WTC11 (cell line): ENCODE results near the gene PRX. TPM values are rescaled to one million over a fixed set of nuclear protein-coding genes. Genes with fewer than 3 reads are reported as not detected.
A peak's percentile ranks its signal among the peaks of the same experiment; 100 is the strongest.

Experiments
- ATF1 ChIP-seq: sonication (generic); formaldehyde crosslinking; IDR thresholded peaks from 2 replicates; pipeline ENCODE4 v1.8.1; 2023; ENCODE audit warnings: mild to moderate bottlenecking, moderate library complexity, missing genetic modification reagents
- CBFB ChIP-seq: sonication (generic); formaldehyde crosslinking; IDR thresholded peaks from 2 replicates; pipeline ENCODE4 v1.8.1; 2022; ENCODE audit warnings: mild to moderate bottlenecking, low read depth, missing genetic modification reagents
- CREM ChIP-seq: sonication (generic); formaldehyde crosslinking; IDR thresholded peaks from 2 replicates; pipeline ENCODE4 v1.8.1; 2022; ENCODE audit warnings: mild to moderate bottlenecking, missing genetic modification reagents, moderate library complexity
- EMX1 ChIP-seq: fragments of 250-450 bp; sonication (Bioruptor Pico); IDR thresholded peaks from 2 replicates; pipeline ENCODE4 v1.8.0; 2021; ENCODE audit warnings: mild to moderate bottlenecking
- ESRRA ChIP-seq: sonication (generic); formaldehyde crosslinking; IDR thresholded peaks from 2 replicates; pipeline ENCODE4 v1.8.1; 2022; ENCODE audit warnings: mild to moderate bottlenecking, missing genetic modification reagents, borderline replicate concordance
- ETV6 ChIP-seq: sonication (generic); formaldehyde crosslinking; IDR thresholded peaks from 2 replicates; pipeline ENCODE4 v1.8.1; 2022; ENCODE audit warnings: mild to moderate bottlenecking, missing genetic modification reagents
- FOXP1 ChIP-seq: sonication (generic); formaldehyde crosslinking; IDR thresholded peaks from 2 replicates; pipeline ENCODE4 v1.8.0; 2022; ENCODE audit warnings: missing genetic modification reagents, mild to moderate bottlenecking, moderate library complexity, borderline replicate concordance
- GTF2I ChIP-seq: fragments of 250-450 bp; sonication (Bioruptor Pico); conservative IDR thresholded peaks from 2 replicates; pipeline ENCODE4 v1.4.0; 2021; ENCODE audit warnings: mild to moderate bottlenecking
- IRF2 ChIP-seq: sonication (generic); formaldehyde crosslinking; IDR thresholded peaks from 2 replicates; pipeline ENCODE4 v1.8.0; 2022; ENCODE audit warnings: low read depth, missing genetic modification reagents, borderline replicate concordance
- NFATC4 ChIP-seq: fragments of 250-450 bp; sonication (Bioruptor Pico); IDR thresholded peaks from 2 replicates; pipeline ENCODE4 v1.9.0; 2021; ENCODE audit warnings: mild to moderate bottlenecking
- NFE2L1 ChIP-seq: sonication (generic); formaldehyde crosslinking; IDR thresholded peaks from 2 replicates; pipeline ENCODE4 v1.8.1; 2023; ENCODE audit warnings: missing genetic modification reagents
- NR2C2 ChIP-seq: sonication (generic); formaldehyde crosslinking; IDR thresholded peaks from 2 replicates; pipeline ENCODE4 v1.8.0; 2022; ENCODE audit warnings: mild to moderate bottlenecking, missing genetic modification reagents
- SMAD3 ChIP-seq: sonication (generic); formaldehyde crosslinking; IDR thresholded peaks from 2 replicates; pipeline ENCODE4 v1.8.0; 2022; ENCODE audit warnings: missing genetic modification reagents, mild to moderate bottlenecking, borderline replicate concordance
- ZNF423 ChIP-seq: fragments of 250-450 bp; sonication (Bioruptor Pico); IDR thresholded peaks from 2 replicates; pipeline ENCODE4 v2.1.2; 2022; ENCODE audit warnings: mild to moderate bottlenecking, moderate library complexity
- ZNF671 ChIP-seq: fragments of 250-450 bp; sonication (Bioruptor Pico); IDR thresholded peaks from 2 replicates; pipeline ENCODE4 v1.8.0; 2021; ENCODE audit warnings: mild to moderate bottlenecking
- total RNA-seq: library from RNA; stranded (reverse); gene quantifications from 3 replicates; pipeline ENCODE4 v1.2.3, GENCODE V29; 2021
- TF ChIP-seq, protein P1 (sequence below): fragments of 250-450 bp; sonication (Bioruptor Pico); IDR thresholded peaks from 2 replicates; pipeline ENCODE4 v1.8.0; 2021; ENCODE audit warnings: mild to moderate bottlenecking
- TF ChIP-seq, protein P2 (sequence below): sonication (generic); formaldehyde crosslinking; IDR thresholded peaks from 2 replicates; pipeline ENCODE4 v1.8.0; 2022; ENCODE audit warnings: mild to moderate bottlenecking, missing genetic modification reagents
- TF ChIP-seq, protein P3 (sequence below): sonication (generic); formaldehyde crosslinking; IDR thresholded peaks from 2 replicates; pipeline ENCODE4 v1.8.0; 2023; ENCODE audit warnings: missing genetic modification reagents
- TF ChIP-seq, protein P4 (sequence below): sonication (generic); formaldehyde crosslinking; IDR thresholded peaks from 2 replicates; pipeline ENCODE4 v1.8.1; 2022; ENCODE audit warnings: low read depth, mild to moderate bottlenecking, moderate library complexity, missing genetic modification reagents, borderline replicate concordance
- TF ChIP-seq, protein P5 (sequence below): sonication (generic); formaldehyde crosslinking; IDR thresholded peaks from 2 replicates; pipeline ENCODE4 v1.8.1; 2023; ENCODE audit warnings: mild to moderate bottlenecking, moderate library complexity, missing genetic modification reagents
- TF ChIP-seq, protein P6 (sequence below): fragments of 200-600 bp; IDR thresholded peaks from 2 replicates; pipeline ENCODE4 v1.8.0; 2022; ENCODE audit warnings: antibody characterized with exemption
- TF ChIP-seq, protein P7 (sequence below): sonication (generic); formaldehyde crosslinking; IDR thresholded peaks from 2 replicates; pipeline ENCODE4 v1.8.0; 2022; ENCODE audit warnings: mild to moderate bottlenecking, missing genetic modification reagents
- TF ChIP-seq, protein P8 (sequence below): fragments of 250-450 bp; sonication (Bioruptor Pico); IDR thresholded peaks from 2 replicates; pipeline ENCODE4 v1.9.0; 2021; ENCODE audit warnings: mild to moderate bottlenecking, borderline replicate concordance
- TF ChIP-seq, protein P9 (sequence below): sonication (generic); formaldehyde crosslinking; conservative IDR thresholded peaks from 2 replicates; pipeline ENCODE4 v1.8.1; 2022; ENCODE audit warnings: mild to moderate bottlenecking, missing genetic modification reagents

PRX gene
- total RNA-seq, 1 experiment from 2014 or later: 8.4 TPM

DNA sequence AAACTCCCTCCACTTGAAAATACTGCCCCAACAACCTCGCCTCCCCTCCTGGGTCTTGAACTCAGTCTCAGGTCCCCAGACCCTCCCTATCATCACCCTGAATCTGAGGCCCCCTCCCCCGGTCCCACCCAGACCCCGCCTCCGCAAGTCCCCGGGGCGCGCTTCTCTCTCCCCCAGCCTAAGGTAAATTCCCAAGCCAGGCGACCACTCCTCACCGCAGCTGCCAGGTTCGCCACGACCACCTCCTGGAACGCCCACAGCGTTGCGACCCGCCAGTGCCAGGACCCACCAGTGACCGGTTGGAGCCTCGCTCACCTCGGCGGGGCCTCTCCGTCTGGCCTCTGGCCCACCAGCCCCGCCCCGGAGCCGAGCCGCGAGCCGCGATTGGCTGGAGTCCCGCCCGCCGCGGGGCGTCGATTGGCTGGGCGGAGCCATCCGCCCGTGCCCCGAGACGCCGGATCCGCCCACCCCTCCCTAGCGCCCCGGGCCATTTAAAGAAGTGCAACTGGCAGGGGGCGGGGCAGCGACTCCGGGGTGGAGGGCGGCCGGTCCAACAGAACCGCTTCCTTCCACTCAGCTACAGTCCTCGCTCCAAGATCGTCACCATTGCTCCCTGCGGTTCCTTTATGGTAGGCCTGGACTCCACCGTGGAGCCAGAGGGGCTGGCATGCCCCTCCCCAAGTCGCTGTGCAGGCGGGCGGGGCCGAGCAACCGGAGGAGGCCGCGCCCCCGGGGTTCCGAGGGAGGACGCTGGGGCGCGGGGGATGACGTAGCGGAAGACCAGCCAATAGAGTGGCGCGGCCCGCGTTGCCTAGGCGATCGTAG, 31.0 kb upstream of the PRX start, which contains the start of gene SERTAD3 (continued):
- TF ChIP-seq, protein P1, sequence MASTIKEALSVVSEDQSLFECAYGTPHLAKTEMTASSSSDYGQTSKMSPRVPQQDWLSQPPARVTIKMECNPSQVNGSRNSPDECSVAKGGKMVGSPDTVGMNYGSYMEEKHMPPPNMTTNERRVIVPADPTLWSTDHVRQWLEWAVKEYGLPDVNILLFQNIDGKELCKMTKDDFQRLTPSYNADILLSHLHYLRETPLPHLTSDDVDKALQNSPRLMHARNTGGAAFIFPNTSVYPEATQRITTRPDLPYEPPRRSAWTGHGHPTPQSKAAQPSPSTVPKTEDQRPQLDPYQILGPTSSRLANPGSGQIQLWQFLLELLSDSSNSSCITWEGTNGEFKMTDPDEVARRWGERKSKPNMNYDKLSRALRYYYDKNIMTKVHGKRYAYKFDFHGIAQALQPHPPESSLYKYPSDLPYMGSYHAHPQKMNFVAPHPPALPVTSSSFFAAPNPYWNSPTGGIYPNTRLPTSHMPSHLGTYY: no peak
- TF ChIP-seq, protein P2, sequence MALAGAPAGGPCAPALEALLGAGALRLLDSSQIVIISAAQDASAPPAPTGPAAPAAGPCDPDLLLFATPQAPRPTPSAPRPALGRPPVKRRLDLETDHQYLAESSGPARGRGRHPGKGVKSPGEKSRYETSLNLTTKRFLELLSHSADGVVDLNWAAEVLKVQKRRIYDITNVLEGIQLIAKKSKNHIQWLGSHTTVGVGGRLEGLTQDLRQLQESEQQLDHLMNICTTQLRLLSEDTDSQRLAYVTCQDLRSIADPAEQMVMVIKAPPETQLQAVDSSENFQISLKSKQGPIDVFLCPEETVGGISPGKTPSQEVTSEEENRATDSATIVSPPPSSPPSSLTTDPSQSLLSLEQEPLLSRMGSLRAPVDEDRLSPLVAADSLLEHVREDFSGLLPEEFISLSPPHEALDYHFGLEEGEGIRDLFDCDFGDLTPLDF: no peak
- TF ChIP-seq ZNF423: no peak
- TF ChIP-seq, protein P3, sequence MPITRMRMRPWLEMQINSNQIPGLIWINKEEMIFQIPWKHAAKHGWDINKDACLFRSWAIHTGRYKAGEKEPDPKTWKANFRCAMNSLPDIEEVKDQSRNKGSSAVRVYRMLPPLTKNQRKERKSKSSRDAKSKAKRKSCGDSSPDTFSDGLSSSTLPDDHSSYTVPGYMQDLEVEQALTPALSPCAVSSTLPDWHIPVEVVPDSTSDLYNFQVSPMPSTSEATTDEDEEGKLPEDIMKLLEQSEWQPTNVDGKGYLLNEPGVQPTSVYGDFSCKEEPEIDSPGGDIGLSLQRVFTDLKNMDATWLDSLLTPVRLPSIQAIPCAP: no peak
- TF ChIP-seq ETV6 (CRISPR knock-in tag): 0 out of 2 replicates have a peak, but pooled peaks have one; percentile 24
- TF ChIP-seq, protein P4, sequence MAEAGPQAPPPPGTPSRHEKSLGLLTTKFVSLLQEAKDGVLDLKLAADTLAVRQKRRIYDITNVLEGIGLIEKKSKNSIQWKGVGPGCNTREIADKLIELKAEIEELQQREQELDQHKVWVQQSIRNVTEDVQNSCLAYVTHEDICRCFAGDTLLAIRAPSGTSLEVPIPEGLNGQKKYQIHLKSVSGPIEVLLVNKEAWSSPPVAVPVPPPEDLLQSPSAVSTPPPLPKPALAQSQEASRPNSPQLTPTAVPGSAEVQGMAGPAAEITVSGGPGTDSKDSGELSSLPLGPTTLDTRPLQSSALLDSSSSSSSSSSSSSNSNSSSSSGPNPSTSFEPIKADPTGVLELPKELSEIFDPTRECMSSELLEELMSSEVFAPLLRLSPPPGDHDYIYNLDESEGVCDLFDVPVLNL: no peak
- no peak for TF ChIP-seq SMAD3 (CRISPR knock-in tag)
- TF ChIP-seq NR2C2 (CRISPR knock-in tag): no peak
- 0 out of 2 replicates have a peak, but pooled peaks have one; percentile 11 for TF ChIP-seq NFE2L1 (CRISPR knock-in tag)
- TF ChIP-seq EMX1: no peak
- TF ChIP-seq, protein P5, sequence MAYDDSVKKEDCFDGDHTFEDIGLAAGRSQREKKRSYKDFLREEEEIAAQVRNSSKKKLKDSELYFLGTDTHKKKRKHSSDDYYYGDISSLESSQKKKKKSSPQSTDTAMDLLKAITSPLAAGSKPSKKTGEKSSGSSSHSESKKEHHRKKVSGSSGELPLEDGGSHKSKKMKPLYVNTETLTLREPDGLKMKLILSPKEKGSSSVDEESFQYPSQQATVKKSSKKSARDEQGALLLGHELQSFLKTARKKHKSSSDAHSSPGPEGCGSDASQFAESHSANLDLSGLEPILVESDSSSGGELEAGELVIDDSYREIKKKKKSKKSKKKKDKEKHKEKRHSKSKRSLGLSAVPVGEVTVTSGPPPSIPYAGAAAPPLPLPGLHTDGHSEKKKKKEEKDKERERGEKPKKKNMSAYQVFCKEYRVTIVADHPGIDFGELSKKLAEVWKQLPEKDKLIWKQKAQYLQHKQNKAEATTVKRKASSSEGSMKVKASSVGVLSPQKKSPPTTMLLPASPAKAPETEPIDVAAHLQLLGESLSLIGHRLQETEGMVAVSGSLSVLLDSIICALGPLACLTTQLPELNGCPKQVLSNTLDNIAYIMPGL (CRISPR knock-in tag): peak; percentile 10; the same call in 1 of the 2 replicates
- TF ChIP-seq, protein P6, sequence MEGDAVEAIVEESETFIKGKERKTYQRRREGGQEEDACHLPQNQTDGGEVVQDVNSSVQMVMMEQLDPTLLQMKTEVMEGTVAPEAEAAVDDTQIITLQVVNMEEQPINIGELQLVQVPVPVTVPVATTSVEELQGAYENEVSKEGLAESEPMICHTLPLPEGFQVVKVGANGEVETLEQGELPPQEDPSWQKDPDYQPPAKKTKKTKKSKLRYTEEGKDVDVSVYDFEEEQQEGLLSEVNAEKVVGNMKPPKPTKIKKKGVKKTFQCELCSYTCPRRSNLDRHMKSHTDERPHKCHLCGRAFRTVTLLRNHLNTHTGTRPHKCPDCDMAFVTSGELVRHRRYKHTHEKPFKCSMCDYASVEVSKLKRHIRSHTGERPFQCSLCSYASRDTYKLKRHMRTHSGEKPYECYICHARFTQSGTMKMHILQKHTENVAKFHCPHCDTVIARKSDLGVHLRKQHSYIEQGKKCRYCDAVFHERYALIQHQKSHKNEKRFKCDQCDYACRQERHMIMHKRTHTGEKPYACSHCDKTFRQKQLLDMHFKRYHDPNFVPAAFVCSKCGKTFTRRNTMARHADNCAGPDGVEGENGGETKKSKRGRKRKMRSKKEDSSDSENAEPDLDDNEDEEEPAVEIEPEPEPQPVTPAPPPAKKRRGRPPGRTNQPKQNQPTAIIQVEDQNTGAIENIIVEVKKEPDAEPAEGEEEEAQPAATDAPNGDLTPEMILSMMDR: no peak
- TF ChIP-seq FOXP1 (CRISPR knock-in tag): 0 out of 2 replicates have a peak, but pooled peaks have one; percentile 45
- TF ChIP-seq IRF2 (CRISPR knock-in tag): no peak
- TF ChIP-seq, protein P7, sequence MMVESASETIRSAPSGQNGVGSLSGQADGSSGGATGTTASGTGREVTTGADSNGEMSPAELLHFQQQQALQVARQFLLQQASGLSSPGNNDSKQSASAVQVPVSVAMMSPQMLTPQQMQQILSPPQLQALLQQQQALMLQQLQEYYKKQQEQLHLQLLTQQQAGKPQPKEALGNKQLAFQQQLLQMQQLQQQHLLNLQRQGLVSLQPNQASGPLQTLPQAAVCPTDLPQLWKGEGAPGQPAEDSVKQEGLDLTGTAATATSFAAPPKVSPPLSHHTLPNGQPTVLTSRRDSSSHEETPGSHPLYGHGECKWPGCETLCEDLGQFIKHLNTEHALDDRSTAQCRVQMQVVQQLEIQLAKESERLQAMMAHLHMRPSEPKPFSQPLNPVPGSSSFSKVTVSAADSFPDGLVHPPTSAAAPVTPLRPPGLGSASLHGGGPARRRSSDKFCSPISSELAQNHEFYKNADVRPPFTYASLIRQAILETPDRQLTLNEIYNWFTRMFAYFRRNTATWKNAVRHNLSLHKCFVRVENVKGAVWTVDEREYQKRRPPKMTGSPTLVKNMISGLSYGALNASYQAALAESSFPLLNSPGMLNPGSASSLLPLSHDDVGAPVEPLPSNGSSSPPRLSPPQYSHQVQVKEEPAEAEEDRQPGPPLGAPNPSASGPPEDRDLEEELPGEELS: peak; percentile 24; the same call in 1 of the 2 replicates
- no peak for TF ChIP-seq GTF2I (CRISPR knock-in tag)
- 0 out of 2 replicates have a peak, but pooled peaks have one; percentile 53 for TF ChIP-seq CREM
- TF ChIP-seq, protein P8, sequence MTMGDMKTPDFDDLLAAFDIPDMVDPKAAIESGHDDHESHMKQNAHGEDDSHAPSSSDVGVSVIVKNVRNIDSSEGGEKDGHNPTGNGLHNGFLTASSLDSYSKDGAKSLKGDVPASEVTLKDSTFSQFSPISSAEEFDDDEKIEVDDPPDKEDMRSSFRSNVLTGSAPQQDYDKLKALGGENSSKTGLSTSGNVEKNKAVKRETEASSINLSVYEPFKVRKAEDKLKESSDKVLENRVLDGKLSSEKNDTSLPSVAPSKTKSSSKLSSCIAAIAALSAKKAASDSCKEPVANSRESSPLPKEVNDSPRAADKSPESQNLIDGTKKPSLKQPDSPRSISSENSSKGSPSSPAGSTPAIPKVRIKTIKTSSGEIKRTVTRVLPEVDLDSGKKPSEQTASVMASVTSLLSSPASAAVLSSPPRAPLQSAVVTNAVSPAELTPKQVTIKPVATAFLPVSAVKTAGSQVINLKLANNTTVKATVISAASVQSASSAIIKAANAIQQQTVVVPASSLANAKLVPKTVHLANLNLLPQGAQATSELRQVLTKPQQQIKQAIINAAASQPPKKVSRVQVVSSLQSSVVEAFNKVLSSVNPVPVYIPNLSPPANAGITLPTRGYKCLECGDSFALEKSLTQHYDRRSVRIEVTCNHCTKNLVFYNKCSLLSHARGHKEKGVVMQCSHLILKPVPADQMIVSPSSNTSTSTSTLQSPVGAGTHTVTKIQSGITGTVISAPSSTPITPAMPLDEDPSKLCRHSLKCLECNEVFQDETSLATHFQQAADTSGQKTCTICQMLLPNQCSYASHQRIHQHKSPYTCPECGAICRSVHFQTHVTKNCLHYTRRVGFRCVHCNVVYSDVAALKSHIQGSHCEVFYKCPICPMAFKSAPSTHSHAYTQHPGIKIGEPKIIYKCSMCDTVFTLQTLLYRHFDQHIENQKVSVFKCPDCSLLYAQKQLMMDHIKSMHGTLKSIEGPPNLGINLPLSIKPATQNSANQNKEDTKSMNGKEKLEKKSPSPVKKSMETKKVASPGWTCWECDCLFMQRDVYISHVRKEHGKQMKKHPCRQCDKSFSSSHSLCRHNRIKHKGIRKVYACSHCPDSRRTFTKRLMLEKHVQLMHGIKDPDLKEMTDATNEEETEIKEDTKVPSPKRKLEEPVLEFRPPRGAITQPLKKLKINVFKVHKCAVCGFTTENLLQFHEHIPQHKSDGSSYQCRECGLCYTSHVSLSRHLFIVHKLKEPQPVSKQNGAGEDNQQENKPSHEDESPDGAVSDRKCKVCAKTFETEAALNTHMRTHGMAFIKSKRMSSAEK (CRISPR knock-in tag): no peak
- TF ChIP-seq ATF1 (CRISPR knock-in tag): no peak
- TF ChIP-seq ESRRA: no peak
- TF ChIP-seq, protein P9, sequence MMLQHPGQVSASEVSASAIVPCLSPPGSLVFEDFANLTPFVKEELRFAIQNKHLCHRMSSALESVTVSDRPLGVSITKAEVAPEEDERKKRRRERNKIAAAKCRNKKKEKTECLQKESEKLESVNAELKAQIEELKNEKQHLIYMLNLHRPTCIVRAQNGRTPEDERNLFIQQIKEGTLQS (CRISPR knock-in tag): no peak
- no peak for TF ChIP-seq CBFB
- no peak for TF ChIP-seq NFATC4 (CRISPR knock-in tag)
- TF ChIP-seq ZNF671 (CRISPR knock-in tag): no peak
